ENCODE measurements around the gene AMBRA1.
"Not testable (repeated sequence)": the region's sequence is repeated elsewhere in the genome, so short reads cannot be mapped to it uniquely, and the experiment has no call there.

AMBRA1 gene

DNA sequence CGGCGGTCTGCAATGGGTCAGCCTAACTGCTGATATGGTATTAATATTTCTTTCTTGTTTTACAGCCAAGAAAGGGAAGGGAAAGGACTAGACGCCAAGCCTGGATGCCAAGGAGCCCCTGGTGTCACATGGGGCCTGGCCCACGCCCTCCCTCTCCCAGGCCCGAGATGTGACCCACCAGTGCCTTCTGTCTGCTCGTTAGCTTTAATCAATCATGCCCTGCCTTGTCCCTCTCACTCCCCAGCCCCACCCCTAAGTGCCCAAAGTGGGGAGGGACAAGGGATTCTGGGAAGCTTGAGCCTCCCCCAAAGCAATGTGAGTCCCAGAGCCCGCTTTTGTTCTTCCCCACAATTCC, 210.4 kb downstream of the AMBRA1 start:
- DNase-seq (ENCODE audit: low read depth in 2 of 2) = no peak

GRCh38 chr11:46382646-46383403, 211.0 kb downstream of the AMBRA1 start:
- DNase-seq (ENCODE audit: low read depth in 2 of 2) = no peak

- DNase-seq (ENCODE audit: low read depth in 2 of 2) = no peak
These were observed 211.8 kb downstream of the AMBRA1 start for GRCh38 chr11:46381819-46382645.

- no peak for DNase-seq (ENCODE audit: low read depth in 2 of 2)
These were observed 212.6 kb downstream of the AMBRA1 start, which contains the start of gene MDK for GRCh38 chr11:46381048-46381818. MDK (plus strand) TSS chr11:46381669; CDS start chr11:46382058, 389 bp downstream.

GRCh38 chr11:46380340-46381047, 213.3 kb downstream of the AMBRA1 start:
- peak; percentile 27 to 56 for DNase-seq (ENCODE audit: low read depth in 2 of 2)

GRCh38 chr11:46379482-46380293, 214.1 kb downstream of the AMBRA1 start:
- DNase-seq (ENCODE audit: low read depth in 2 of 2) = not testable (repeated sequence)

DNA sequence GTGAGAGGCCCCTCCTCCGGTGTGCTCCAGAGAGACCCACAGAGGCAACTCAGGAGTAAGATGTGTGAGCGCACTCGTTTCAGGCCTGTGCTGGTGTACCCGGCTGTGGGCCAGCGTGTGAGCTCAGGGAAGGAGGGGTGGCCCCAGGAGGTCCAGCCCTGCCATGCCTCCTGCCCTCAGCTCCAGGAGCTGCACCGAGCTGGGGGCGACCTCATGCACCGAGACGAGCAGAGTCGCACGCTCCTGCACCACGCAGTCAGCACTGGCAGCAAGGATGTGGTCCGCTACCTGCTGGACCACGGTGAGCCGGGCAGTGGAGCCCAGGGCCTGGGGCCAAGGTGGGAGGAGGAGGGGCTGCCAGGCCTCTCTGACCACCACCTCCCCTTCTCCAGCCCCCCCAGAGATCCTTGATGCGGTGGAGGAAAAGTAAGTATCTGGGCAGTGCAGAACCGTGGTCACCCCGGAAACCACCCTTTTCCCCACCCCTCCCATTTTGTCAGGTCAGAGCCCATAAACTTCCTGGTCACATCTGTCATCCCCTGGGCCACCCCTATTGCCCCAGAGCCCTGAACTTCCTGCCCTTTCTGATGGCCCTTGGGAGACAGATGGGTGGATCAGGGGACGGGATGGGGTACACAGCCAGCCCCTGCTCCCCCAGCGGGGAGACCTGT, 214.9 kb downstream of the AMBRA1 start:
- no peak for DNase-seq (ENCODE audit: low read depth in 2 of 2)

DNA sequence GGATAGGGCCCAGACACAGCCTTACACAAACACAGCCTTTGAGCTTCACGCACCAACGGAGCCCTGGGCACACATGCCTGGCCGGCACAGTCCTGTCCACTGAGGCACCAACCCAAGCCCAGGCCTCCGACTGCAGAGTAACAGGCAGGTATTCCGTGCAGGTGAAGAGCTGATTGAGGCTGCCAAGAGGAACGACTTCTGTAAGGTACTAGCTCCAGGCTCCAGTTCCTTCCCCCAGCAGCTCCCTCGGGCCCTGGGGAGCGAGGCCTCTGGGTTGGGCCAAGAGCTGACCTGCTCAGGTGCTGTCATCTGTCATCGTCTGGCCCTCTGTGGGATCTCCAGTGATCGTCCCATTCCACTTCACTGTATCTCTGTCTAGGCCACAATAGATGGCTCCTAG, 215.5 kb downstream of the AMBRA1 start:
- DNase-seq (ENCODE audit: low read depth in 2 of 2) = no peak

DNA sequence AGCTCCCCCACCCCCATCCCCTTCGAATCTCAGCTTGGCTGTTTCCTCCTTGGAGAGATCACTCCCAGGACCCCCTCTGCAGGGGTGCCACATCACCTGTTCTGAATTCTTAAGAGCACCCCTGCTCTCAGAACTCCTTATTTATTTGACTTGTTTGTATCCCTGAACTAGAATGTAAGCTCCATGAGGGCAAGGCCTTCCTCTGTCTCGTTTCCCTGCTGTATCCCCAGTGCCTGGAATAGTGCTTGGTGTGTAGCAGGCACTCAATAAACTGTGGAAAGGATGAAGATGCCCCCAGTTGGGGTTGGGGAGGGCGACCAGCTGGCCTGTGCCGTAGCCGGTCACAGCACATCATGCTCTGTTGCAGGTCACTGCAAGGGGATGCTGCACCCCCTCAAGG, 216.0 kb downstream of the AMBRA1 start:
- DNase-seq (ENCODE audit: low read depth in 2 of 2) = no peak

DNA sequence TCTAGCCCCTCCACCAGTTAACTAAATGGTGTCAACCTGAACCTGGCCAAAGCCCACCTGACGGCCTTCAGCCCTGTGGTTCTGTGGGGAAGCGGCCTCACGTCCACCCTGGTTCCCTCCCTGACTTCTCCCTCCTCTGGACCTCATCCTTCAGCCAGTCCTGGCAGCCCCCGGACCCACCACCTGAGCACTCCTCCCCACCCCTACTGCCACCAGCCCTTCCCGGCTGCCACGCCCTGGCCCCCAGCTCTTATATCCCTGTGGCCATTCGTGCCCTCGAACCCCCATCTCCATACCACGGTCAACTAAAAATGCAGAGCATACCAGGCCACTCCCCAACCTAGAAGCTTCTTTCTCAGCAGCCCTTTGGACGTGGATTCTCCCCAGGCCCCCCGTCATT, 216.5 kb downstream of the AMBRA1 start:
- DNase-seq (ENCODE audit: low read depth in 2 of 2) = no peak

DNA sequence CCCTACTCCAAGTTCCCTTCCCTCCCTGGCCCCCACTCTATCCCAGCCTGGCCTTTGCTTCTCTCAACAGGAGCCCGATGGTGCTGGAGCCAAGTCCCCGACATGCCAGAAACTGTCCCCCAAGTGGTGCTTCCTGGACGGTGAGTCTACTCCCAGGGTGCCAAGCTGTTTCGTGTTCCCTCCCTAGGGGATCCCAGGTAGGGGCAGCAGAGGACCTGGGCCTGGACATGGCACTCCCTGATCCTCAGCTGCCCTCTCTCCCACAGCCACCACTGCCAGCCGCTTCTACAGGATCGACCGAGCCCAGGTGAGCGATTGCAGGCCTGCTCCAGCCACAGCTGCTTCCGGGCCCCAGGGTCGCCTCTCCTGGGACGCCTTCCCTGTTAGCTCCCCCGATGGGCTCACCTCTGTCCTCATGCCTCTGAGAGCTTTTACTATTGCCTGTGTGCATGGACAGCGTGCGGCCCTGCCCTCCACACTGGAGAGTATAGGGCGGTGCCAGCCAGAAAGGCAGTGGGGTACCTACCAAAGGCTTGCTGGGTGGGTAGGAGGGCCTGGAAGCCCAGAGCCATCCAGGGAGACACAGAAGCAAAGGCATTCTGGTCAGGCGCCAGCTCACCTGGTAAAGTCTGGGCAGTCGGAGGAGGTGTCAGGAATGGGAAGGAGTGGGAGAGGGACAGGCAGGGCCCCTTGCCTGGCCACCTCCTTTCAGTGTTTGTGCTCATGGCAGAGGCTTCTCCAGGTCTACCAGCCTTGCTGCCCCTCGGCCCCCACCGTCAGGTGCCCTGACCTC, 217.4 kb downstream of the AMBRA1 start:
- DNase-seq (ENCODE audit: low read depth in 2 of 2) = no peak

- no peak for DNase-seq (ENCODE audit: low read depth in 2 of 2)
These were observed 218.3 kb downstream of the AMBRA1 start for GRCh38 chr11:46375392-46376101.

DNA sequence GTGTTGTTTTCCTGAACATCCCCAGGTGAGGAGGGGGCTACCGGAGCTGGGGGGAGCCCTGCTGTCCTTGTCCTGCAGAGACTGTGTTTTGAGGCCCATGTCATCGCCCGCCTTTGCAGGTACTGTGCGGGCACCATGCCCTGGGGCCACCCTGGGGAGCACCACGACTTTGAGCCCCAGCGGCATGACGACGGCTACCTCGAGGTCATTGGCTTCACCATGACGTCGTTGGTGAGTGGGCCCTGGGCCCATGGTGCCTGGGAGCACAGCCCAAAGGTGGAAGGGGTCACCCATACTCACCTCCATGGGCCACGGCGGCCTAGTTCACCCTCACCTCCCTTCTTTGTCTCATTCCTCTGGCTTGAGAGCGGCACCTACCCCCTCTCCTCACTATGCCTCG, 219.0 kb downstream of the AMBRA1 start:
- DNase-seq (ENCODE audit: low read depth in 2 of 2) = no peak

DNA sequence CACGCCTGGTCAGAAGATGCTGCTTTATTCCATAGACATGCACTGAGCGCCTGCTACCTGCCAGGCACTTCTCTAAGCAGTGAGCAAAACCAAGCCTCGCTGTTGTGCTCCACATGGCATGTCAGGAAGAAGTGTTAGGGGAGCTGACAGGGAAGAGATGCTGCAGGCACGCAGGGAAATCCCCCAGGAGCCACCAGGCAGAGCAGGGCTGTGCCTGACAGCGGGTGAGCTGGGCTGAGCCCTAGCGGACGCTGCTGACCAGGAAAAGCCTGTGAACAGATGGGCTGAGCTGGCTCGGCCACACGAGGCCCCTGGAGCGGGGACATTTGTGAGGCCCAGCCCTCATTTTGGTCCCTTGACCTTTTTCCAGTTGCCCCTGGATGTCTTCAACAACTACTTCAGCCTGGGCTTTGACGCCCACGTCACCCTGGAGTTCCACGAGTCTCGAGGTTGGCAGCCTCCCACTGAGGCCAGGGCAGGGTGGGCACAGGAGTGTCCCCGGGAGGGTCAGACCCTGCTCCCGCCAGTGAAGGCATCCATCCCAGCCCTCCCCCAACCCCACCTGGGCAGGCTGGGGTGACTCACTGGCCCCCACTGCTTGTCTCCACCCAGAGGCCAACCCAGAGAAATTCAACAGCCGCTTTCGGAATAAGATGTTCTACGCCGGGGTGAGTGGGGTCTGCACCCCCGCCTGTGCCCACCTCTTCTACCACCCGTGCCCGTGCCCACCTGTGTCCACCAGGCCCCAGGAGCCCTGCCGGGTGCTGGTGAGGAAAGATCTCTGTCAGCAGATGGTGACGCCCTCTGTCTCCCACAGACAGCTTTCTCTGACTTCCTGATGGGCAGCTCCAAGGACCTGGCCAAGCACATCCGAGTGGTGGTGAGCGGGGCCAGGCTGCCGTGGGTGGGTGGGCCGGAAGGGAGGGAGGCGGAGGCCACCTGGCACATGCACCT, 219.8 kb downstream of the AMBRA1 start:
- no peak for DNase-seq (ENCODE audit: low read depth in 2 of 2)

DNA sequence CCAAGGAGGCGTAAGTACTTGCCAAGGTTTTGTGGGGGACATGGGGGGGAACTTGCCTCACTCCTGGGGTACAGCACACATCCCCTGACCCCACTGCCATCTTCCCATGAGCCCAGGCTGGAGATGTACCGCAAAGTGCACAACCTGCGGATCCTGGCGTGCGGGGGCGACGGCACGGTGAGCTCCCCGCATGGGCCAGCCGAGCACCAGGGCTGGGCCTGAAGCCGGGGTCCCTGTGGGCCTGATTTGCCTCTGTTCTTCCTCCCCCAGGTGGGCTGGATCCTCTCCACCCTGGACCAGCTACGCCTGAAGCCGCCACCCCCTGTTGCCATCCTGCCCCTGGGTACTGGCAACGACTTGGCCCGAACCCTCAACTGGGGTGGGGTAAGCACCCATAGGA, 221.3 kb downstream of the AMBRA1 start:
- not testable (repeated sequence) for DNase-seq (ENCODE audit: low read depth in 2 of 2)

DNA sequence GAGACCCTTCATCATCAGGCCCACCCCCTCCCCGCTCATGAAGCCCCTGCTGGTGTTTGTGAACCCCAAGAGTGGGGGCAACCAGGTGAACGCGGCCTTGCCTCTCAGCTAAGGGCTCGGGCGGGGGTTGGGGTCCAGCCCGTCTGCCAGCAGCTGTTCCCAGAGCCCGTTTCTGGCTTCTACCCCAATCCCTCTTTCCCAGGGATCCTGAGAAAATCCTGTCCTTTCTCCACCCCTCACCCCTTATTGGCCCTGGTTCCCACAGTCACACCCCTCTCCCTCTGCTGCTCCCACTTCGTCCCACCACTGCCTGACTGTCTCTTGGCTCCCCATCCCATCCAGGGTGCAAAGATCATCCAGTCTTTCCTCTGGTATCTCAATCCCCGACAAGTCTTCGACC, 221.7 kb downstream of the AMBRA1 start:
- no peak for DNase-seq (ENCODE audit: low read depth in 2 of 2)

DNA sequence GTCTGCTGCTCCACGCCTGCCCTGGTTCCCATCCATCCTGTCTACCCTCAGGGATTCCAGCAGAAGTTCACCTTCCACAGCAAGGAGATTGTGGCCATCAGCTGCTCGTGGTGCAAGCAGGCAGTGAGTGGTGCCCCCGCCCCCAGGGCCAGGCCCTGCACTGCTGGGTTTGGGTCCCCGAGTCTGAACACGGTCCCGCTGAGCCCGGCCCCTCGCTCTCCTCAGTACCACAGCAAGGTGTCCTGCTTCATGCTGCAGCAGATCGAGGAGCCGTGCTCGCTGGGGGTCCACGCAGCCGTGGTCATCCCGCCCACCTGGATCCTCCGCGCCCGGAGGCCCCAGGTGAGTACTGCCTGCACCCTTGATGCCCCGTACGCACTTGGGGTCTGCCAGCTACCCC, 222.6 kb downstream of the AMBRA1 start:
- not testable (repeated sequence) for DNase-seq (ENCODE audit: low read depth in 2 of 2)

- DNase-seq (ENCODE audit: low read depth in 2 of 2) = no peak
These were observed 223.6 kb downstream of the AMBRA1 start for GRCh38 chr11:46370253-46370652.

Measured in stimulated activated CD4-positive, alpha-beta T cell treated with anti-CD3 and anti-CD28 coated beads, Interleukin-1b, Interleukin-23, amount 100 ng/mL, for 4 hours (primary cell).